ENCODE results near the gene HSCB.

DNA sequence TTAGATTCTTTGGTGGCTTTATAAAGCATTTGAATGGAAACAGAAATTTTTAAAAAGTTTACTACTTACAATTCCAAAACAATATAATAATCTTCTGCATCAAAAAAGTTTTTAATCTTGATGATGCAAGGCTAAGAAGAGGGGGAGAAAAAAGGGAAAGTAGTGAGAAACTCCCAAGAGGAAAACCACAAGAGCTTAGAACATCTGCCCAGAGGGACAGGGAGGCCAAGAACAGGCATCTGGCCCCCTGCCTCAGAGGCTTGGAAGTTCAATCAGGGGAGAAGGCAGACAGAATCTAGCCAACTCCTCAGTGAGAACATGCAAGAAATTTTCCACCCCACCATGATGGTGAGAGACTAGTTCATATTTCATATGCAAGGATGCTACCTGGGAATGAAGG is 38.4 kb upstream of the HSCB start:
- TF ChIP-seq BACH1 (tag; IDR thresholded peaks at IDR 0.05) (no peak), HDAC6 (IDR thresholded peaks at IDR 0.05; ENCODE audit: low read depth, low read length) (no peak), MAZ (CRISPR knock-in tag; conservative IDR thresholded peaks at IDR 0.05 in 1 of 2, IDR thresholded peaks at IDR 0.05 in 1 of 2) (no peak), POLR2AphosphoS5 (IDR thresholded peaks at IDR 0.05; ENCODE audit: control insufficient read depth, insufficient read depth, low read depth, low read length) (no peak)
- TF ChIP-seq, protein P1, sequence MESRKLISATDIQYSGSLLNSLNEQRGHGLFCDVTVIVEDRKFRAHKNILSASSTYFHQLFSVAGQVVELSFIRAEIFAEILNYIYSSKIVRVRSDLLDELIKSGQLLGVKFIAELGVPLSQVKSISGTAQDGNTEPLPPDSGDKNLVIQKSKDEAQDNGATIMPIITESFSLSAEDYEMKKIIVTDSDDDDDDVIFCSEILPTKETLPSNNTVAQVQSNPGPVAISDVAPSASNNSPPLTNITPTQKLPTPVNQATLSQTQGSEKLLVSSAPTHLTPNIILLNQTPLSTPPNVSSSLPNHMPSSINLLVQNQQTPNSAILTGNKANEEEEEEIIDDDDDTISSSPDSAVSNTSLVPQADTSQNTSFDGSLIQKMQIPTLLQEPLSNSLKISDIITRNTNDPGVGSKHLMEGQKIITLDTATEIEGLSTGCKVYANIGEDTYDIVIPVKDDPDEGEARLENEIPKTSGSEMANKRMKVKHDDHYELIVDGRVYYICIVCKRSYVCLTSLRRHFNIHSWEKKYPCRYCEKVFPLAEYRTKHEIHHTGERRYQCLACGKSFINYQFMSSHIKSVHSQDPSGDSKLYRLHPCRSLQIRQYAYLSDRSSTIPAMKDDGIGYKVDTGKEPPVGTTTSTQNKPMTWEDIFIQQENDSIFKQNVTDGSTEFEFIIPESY (CRISPR knock-in tag; IDR thresholded peaks at IDR 0.05): no peak
- TF ChIP-seq, protein P2, sequence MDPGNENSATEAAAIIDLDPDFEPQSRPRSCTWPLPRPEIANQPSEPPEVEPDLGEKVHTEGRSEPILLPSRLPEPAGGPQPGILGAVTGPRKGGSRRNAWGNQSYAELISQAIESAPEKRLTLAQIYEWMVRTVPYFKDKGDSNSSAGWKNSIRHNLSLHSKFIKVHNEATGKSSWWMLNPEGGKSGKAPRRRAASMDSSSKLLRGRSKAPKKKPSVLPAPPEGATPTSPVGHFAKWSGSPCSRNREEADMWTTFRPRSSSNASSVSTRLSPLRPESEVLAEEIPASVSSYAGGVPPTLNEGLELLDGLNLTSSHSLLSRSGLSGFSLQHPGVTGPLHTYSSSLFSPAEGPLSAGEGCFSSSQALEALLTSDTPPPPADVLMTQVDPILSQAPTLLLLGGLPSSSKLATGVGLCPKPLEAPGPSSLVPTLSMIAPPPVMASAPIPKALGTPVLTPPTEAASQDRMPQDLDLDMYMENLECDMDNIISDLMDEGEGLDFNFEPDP (CRISPR knock-in tag; IDR thresholded peaks at IDR 0.05): no peak

All from K562 (cell line).